Retinal pigment epithelial cell (primary cell): ENCODE measurements around the gene SPOP.

Experiments
- DNase-seq: peaks from one replicate; pipeline ENCODE4 v3.0.0-alpha.2; 2010; ENCODE audit warnings: low read depth
- H3K4me3 ChIP-seq: 2 replicates; pipeline ENCODE4 v1.5.1; 2011; ENCODE audit warnings: mild to moderate bottlenecking, low read length, control low read depth, moderate library complexity
- CTCF ChIP-seq: conservative IDR thresholded peaks from 2 replicates; pipeline ENCODE4 v1.5.1; 2011; ENCODE audit warnings: low read depth, low read length, control low read depth, inconsistent platforms

SPOP gene

GRCh38 chr17:49705254-49705653, 27.4 kb upstream of the SPOP start:
- H3K4me3 ChIP-seq: no peak overlapping the region
- TF ChIP-seq CTCF: no peak
- DNase-seq: no peak

- peak; percentile 58 for TF ChIP-seq CTCF
- peak; percentile 9 for DNase-seq
Observed at GRCh38 chr17:49703557-49704277, 25.8 kb upstream of the SPOP start.

GRCh38 chr17:49700960-49701359, 23.1 kb upstream of the SPOP start:
- H3K4me3 ChIP-seq: no peak overlapping the region
- no peak for TF ChIP-seq CTCF
- DNase-seq: no peak

More at GRCh38 chr17:49703557-49704277, 25.8 kb upstream of the SPOP start:
- H3K4me3 ChIP-seq: no peak overlapping the region

DNA sequence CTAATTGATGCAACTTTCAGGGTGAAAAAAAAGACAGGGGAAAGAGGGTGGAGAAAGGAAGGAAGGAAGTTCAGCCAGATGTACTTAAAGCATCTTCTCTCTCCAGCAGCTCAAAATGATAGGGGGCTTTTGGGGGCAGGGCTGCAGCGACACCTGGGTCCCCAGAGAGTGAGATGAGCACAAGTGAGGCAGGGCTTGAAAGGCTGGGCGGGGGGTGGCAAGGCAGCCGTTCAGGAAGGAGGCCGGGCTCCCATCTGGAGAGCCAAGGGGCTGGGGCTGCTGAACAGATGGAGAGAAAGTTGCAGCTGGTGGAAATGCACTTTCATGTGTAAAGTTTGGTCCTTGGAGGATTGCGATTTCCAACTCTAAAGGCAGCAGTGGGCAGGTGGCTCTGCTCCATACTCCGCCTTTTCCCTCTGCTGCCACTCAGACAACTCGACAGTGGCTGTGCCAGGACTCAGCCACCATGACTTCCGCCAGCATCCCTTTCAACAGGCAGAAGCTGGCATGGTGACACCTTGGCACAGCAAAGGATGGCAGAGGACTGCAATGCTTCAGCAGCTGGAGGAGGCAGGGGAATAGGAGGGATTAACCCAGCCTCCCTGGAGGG, 22.2 kb upstream of the SPOP start:
- no peak for DNase-seq
- no peak overlapping the region for H3K4me3 ChIP-seq
- TF ChIP-seq CTCF: no peak

DNA sequence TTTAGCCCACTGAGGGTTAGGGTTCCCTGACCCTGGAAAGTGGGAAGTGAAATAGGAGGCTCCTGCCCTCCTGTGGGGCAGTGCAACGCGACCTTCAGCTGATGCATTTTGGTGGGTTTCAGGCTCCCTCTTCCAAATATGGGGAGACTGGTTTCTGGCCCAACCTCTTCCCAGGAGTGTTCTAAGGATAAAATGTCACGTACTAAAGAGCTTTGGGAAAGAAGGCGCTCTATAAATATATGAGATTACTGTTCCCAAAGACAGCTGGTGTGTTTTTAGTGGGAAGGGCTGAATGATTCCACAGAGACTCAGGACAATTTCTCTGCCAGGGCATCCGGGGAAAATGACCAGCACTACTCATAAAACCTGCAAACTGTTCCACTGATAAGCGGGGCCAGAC, 20.1 kb upstream of the SPOP start:
- H3K4me3 ChIP-seq: no peak overlapping the region
- no peak for DNase-seq
- no peak for TF ChIP-seq CTCF

DNA sequence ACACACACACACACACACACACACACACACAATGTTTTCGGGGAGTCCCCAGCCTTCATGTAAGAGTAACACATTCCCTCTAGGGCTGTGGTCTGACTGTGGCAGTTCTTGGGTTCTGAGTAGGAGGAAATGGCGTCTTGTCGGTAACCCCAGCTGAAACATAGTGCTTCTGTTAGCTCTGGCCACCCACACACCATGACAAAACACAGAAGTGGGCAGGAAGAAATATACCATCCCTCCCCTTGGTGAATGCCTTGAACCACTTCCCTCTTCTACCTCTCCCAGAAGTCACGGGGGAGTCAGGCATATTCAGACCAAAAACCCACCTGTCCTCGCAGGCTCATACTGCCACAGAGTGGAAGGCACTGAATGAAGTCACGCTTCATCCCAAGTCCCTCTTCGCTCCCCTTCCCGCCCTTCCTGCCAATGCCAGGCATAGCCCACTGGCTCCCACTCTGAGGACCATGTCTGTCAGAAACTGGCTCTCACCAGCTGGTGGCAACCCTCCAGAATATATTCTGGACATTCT, 18.4 kb upstream of the SPOP start:
- TF ChIP-seq CTCF: no peak
- no peak overlapping the region for H3K4me3 ChIP-seq
- DNase-seq: no peak
